ENCODE measurements around the gene CTNNBIP1.

Gene CTNNBIP1

DNA sequence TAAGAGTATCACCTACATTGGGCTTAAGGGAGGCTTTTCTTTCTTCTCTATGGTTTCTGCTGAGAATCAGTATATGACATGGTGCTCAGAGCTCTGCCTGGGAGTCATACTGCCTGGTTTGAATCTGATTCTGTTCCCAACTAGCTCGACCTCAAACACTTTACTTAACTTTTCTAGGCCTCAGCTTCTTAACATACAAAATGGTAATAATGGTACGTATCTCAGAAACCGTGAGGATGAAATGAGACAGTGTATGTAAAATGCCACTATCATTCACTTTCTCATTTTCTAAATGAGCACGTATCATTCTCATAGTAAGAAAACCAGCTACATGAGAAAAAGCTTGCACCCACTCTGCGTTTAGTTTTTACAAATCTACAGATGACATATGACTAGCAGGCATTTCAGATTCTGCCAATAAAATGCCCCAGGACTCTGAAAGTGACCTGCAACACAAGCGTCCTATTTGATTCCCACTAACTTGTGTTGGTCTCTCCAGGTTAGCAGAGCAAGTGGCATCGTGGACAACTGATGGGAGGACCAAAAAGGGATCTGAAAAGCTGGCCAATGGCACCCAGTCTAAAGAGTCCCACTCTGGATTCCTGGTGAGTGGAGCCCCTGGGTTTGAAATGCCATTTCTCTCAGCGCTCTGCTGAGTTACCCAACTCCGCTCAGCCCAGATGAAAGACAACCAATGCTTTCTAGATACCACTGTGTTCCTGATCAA is 6.1 kb downstream of the CTNNBIP1 start:
- DNase-seq: no peak

DNA sequence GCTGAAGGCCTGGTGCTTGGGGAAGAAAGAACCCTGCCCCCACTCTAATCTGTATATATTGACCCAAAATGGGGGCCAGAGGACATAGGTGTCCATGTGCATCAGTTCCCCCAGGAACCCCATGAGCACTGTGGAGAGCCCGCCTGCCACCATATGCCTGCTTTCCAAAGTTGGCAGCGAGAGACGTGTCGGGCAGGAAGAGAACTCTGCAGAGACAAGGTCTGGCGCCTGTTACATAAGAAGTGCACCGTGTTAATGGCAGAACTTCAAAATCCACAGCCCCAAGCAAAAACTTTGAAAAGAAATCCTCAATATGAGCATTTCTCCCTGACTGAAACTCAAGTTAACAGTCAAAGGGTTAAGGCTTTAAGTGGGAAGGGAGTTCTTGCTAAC is 8.0 kb downstream of the CTNNBIP1 start:
- DNase-seq: no peak

DNA sequence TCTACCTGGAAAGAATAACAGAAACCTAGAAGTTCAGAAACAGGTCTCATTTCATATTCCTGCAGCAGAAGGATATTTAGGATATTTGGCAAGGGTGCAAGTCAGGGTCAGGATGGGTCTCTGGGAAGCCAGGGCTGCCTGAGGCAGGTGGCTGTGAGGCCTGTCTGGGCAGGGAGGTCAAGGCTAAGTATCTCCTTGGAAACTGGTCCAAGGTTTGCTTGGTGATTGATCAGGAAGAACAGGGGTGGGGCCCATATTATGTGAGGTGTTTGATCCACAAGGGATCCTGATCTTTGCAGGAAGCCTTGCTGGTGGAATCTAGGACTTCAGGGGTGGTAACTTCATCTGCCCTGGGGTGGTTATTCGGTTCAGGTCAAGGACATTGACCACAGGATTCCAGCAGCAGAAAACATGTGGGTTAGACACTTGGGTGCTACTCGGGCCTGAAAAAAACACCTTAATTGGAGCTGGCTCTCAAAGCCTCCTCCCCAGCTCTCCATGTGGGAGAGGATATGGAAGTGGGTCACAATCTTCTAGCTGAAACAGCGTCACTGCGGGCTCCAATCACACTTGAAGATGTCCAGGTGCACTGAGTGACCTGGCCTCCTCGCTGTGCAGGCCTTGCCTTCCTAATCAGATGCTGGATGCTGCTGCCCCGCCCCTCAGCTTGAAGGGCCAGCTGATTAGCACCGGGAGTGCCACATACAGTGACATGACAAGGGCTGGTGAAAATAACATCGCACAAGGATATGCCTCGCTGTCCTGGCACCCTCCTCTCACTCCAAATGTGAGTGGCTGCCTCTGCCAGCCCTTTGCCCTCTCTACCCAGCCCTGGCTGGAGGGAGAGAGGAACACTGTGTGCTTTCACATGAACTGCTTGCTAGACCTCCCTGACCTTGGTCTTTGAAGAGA is 8.7 kb downstream of the CTNNBIP1 start:
- DNase-seq: no peak

DNA sequence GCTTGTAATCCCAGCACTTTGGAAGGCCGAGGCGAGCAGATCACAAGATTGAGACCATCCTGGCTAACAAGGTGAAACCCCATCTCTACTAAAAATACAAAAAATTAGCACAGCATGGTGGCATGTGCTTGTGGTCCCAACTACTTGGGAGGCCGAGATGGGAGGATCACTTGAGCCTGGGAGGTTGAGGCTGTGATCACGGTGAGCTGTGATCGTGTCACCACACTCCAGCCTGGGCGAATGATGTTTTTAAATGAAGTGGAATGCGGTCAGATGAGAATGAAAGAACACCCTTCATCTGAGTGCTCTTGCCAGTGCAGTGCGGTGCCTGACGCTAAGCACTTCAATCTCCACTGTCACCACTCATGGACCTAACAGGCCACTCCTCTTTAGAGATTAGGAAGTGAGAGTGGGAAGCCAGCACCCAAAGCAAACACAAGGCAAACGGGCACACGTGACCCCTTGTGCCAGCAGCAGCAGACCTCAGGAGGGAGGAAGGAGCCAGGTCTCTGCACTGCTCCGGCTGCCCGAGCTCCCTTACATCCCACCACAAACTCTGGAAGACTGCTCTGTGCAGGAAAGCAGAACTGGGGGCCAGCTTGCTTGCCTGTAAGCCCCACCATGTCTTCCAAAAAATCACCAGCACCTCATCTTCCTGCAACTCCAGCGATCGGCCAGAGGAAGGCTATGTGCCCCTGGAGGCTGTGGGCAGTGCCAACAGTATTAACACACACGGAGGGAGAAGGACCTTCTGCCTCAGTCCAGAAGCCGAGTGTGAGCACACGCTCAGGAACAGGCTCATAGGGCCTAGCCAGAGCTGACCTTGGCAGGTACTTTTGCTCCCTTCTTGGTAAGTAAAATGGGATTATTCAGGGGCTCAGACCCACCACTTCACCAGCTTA is 9.7 kb downstream of the CTNNBIP1 start:
- DNase-seq: no peak

DNA sequence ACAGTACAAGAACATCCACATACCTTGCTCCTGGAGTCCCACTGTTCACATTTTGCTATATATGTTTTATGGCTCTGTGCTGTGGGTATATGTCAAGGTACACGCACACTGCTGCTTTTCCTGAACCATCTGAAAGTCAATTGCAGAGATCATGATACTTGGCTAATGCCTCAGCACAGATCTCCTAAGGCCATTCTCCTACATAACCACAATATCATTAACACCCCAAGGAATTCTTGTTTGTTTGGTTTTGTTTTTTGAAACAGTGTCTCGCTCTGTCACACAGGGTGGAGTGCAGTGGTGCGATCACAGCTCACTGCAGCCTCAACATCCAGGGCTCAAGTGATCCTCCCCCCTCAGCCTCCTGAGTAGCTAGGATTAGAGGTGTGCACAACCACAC is 16.0 kb downstream of the CTNNBIP1 start:
- no peak for DNase-seq

DNA sequence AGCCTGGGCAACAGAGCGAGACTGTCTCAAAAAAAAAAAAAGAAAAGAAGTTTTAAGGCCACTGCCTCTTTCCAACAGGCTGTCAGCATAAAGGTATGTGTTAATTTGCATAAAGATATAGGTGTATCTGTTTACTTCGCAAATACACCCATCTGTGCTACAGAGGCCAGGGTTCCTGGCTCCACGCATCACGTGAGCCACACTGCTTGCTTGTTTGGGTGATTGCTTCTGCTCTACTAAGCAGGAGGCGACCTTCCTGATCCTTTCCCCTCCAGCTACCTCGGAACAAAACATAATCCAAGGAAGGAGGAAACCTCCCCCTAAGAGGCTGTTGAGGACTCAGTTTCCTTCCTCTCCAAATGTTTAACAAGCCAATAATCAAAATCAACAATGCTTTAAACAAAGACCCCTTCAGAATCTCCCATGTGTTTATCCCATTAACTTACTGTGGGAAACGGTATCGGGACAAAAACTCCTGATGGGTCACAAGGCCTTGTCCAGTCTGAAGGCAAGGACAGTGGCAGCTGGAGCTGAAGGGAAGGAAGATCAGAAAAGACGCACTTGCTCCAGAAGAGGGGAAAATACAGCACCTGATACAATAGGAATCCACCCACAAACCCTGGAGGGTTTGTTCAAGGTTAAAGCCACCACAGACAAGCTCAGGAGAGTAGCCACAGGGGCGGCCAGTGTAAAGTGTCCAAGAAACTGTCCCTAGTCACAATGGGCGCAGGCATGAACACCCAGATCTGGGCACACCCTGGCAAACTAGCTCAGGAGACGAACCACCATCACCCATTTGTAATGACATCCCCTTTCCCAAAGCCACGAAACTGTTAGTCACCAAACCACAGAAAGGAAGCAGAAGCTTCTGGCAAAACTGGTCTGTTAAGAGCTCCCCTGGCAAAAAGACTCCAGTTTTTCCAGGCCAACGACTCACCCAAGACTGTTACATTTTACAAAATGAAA is 17.2 kb downstream of the CTNNBIP1 start:
- no peak for DNase-seq

DNA sequence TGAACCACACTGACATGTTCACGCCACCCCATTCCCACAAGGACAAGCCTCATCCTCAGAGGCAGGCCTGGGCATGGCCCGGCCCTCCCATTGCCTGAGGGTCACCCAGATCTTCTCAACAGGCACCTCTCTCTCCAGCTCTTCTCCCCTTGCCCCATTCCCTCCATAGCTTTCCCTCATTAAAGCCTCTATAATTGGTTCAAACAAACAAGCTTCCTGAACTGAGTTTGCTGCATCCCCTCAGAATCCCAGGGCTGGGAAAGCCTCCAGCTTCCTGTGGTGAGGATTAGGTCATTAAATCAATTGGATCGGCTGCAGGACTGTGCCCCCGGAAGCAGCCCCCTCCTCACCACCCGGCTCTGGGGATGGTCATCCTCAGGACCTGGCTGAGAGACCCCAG is 18.9 kb downstream of the CTNNBIP1 start:
- no peak for DNase-seq

DNA sequence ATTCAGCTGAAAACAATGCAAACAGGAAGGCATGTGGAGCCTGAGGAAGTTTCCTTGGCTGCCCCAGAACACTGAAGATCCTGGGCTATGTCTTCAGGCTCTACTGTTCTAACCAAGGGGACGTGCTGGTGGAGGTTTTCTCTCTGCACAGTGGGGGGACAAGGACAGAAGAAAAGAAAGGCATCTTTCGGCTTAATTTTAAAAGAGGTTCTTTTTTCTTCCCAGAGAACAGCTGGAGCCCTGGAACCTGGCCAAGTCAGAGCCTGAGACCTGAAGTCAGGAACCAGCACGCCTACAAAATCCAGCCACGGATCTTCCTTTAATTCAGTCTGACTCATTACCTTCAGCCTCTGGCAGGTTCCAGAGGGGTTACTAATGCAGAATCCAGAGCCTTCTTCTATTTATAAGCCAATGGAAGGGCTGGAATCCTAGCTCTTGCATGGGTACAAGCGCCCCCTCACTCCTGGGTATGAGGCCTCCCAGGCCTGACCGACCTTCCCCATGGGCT is 19.8 kb downstream of the CTNNBIP1 start:
- no peak for DNase-seq

DNA sequence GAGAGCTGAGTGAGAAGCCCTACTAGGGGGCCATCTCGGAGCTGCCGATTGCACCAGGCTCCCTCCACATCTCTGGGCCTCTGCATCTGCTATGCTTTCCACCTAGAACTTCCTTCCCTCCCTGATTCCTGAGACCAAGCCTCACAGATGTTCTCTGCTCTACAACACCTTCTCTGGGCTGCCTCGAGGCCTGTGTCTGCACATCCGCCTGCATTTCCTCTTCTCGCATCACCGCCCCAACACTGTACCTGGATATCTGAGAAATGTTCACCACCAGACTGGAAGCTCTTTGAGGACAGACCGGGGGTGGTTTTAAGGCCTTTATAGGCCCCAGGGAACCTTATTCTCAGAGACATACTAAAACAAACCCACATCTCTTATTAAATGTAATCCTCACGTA is 20.7 kb downstream of the CTNNBIP1 start:
- DNase-seq: no peak

DNA sequence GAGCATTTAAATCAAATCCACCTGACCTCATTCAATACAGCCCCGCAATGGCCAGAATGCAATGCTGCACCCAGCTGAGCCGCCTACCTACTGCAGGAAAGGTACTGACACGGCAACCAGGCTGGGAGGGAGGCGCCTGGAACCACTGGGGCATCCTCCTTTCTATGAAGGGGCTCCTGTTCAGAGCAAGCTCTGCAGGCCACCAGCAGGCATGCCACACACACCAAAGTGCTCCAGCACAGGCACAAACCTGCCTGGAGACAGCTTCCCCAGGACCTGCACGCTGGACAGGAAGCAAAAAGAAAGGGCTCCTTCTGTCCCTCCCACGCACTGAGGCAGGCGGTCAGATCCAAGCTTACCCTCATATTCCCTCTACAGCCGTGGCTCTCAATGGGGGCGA is 21.2 kb downstream of the CTNNBIP1 start:
- DNase-seq: no peak

DNA sequence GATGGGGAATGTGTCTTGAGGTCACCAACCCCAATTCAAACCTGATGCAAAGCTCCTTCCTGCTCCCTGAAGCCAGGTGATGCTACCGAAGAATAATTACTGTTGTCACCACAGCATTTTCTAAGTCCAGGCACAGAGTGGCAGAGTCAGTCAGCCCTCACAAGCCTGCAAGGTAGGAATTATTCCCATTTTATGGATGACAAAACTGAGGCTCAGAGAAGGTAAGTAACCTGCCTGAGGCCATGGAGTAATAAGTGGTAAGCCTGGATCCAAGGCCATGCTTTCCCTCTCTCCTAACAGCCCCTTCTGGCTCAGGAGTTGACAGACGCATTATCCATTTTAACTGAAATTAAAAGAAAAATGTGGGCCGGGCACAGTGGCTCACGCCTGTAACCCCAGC is 23.0 kb downstream of the CTNNBIP1 start:
- DNase-seq: no peak

DNA sequence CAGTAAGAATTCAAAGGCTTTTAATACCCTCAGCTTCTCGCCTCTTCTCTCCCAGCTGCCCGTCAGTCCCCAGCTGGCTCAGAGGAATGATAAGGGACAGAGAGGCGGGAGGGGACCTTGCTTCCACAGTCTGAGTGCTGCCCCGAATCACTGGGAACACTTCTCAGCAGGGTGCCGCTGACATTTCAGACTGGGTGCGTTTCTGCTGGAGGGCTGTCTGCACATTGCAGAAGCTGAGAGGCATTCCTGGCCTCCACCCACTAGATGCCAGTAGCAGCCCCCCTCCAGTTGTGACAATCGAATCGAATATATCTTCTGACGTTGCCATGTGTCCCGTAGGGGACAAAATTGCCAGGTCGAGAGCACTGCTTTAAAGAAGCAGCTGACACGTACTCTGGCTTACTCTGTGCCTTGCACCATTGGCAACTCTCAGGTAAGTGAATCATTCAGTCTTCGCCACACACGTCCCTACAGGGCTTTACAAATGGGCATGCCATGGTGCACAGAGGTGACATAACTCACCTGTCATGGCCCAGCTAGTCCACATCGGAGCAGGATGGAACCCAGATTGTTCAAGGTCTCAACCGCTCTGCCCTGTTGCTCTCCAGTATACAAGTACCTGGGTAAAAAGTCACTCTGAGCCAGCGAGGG is 23.9 kb downstream of the CTNNBIP1 start:
- no peak for DNase-seq

DNA sequence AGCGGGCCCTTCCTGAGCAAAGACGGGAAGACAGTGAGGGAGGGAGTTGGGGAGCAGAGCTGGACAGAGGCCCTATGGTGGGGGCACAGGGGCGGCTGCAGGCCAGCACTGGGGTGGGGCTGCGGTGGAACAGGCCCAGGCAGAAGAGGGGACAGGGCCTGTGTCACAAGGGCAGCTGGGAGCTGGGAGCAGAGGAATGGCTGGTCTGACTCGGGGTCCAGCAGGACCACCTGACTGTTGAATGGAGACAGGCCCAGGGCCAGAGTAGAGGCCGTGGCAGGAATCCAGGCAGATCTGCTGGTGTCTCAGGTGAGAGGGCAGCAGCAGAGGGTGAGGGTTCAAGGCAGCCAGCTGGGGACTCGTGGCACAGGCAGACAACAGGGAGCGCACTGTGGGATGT is 25.3 kb downstream of the CTNNBIP1 start:
- no peak for DNase-seq

DNA sequence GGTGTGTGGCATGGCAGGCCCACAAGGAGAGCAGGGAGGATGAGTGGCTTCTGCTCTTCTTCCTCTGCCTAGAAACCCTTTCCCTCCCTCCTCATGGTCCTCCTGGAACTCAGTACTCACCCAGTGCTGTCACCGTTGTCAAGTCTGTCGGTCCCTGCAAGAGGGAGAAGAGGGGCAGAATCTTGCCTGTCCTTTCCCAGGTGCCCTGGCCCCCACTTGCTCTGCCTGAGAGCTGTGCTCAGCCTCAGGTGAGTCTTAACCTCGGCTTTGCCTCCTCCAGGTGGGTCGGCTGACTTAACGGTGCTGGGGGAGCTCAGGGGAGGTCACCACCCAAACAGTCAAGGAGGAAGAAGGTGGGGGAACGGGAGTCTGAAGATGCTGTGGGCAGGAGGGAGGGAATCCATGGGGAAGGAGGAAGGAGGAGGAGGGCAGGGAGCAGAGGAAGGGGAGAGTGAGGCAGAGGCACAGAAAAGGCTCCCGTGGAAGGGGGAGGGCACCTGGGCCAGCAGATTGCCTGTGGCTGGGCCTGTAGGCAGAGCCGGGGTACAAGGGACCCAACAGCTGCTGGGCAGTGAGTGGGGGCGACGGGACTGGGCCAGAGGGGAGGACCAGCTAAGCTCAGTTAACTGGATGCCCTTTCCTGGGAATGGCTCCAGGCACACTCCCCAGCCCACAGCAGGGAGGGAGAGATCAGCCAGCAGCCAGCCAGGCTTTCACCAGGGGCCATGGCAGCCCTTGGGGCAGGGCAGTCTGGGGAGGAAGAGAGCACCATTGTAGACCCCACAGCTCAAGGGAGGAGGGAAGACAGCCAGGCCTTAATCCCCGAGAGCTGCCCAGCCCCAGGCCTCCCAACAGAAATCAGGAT is 26.3 kb downstream of the CTNNBIP1 start:
- no peak for DNase-seq

DNA sequence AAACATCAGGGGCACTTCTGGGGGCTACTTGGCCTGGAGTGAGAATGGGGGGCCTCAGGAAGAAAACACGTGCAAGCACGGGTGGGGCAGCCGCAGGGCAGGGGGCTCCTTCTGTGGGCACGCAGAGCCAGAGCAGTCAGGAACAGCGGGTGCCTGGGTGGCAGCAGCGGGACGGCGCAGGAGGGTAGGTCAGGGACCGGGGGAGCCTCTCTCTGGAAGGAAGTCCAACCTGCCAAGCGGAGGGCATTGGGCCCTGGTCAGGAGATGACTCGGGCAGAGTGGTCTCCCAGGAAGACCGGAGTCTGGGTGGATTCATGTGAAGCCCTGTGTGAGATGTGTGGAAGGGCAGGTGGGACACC is 27.1 kb downstream of the CTNNBIP1 start:
- DNase-seq: no peak

DNA sequence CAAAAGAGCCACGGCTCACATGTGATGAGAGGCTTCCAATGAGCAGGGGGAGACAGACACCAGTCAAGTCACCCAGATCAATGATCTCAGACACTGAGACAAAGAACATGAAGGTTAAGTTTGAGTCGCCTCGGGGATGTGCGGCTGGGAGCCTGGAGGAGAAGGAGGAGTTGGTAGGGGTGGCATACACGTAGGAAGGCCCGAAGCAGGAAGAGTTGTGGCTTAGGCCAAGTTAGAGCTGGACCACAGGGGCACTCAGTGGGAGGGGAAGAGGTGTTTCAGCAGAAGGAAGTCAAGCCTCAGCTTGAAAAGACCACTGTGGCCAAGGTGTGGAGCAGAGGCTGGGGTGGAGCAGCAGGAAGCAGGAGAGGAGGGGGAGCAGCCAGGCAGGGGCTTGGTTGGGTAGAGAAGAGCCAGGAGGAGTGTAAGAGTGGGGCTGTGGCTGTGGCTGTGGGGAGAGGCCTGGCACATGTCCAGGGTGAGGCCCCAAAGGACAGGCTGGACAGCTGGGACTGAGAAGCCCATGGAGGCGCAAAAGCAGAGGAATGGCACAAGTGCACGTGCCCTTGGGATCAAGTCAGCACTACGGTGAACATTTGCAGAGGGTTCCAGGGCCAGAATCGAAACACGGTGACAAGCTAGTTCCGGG is 27.6 kb downstream of the CTNNBIP1 start:
- DNase-seq: no peak

DNA sequence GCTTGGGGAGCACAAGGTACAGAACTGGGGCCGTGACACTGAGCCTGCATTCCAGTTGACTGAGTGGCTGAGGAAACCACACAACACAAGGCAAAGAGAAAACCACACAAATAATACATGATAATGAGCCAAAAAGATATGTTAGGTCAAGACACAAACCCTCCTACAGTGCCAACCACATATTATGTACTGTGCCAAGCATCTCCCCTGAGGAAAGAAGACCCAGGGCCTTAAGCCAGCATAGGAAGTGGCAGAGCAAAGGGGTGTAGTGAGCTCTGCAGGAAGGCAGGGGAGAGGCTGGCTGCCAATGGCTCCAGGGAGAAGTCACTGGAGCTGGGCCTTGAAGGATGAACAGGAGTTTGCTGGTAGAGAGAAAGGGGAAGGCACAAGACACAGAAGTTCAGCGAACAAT is 28.2 kb downstream of the CTNNBIP1 start:
- no peak for DNase-seq

DNA sequence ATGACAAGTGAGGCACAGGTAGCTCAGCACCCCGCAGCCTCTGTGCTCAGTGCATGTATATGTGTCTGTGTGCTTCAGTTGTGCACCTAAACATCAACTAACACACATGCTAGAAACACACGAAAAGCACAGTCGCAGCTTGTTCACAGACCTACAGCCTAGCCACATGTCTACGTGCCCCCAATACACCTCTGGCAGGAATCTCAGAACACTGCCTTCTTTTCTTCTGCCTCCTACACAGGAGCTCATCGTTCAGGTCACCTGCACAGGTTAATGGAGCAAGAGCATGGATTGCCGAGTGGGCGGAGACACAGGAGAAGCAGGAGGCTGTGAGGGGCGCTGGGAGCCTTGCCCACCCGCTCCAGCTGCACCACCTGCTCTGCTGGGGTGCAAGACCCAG is 31.7 kb downstream of the CTNNBIP1 start:
- DNase-seq: no peak

DNA sequence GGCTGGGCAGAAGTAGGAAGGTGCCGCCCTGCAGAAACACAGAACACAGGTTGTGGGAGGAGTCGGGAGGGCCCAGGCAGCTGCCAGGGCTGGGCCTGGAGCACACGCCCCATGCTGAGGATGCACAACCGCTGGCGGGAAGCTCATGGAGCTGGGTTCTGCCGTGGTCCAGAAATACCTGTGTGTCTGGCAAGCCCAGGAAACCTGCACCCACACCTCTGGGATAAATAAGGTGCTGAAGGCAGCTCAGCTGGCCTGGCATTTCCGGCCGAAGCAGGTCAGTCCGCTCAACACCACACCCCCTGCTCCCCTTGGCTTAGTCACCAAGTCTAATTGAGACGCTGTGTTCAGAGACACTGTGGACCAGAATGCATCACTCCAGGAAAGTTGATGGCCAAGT is 32.1 kb downstream of the CTNNBIP1 start:
- DNase-seq: no peak

DNA sequence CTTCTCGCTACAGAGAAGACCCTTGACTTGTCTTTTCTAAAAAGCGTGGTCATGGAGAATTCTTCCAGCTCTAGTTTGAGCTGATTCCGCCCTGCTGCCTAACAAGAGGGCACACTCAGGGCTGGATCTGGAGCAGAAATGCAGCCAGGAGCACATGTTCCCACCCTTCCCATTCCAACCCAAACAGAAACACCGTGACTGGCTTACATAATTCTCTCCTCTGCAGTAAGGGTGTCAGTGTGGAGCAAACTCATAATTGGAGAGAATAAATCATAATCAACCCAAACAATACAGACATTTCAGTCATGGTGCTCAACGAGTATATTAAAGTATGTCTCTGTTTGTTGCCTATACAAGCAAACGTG is 34.5 kb downstream of the CTNNBIP1 start:
- DNase-seq: no peak

Measured in GOT3 (cell line).